H9 (cell line): ENCODE results near the gene C1QTNF3. TPM values are rescaled to one million over a fixed set of nuclear protein-coding genes. Genes with fewer than 3 reads are reported as not detected.

Experiments used
- DNase-seq: peaks from one replicate; pipeline ENCODE4 v3.0.0-alpha.2; 2017
- H2AFZ ChIP-seq: one replicate; pipeline ENCODE4 v1.6.1; 2013; ENCODE audit warnings: mild to moderate bottlenecking, low read length, control low read depth, moderate library complexity
- H2AK5ac ChIP-seq: 2 replicates; pipeline ENCODE4 v1.6.1; 2013; ENCODE audit warnings: low read length, control low read depth, mixed read lengths; ENCODE audit not compliant: insufficient read length
- H2BK120ac ChIP-seq: one replicate; pipeline ENCODE4 v1.6.1; 2013; ENCODE audit warnings: low read depth, mild to moderate bottlenecking, low read length, control low read depth, inconsistent platforms; ENCODE audit not compliant: poor library complexity, severe bottlenecking
- H2BK12ac ChIP-seq: 2 replicates; pipeline ENCODE4 v1.6.1; 2013; ENCODE audit warnings: low read length, control low read depth, mixed read lengths, low read depth; ENCODE audit not compliant: insufficient read length
- H2BK15ac ChIP-seq: 2 replicates; pipeline ENCODE4 v1.6.1; 2013; ENCODE audit warnings: low read depth, low read length, control low read depth
- H2BK20ac ChIP-seq: one replicate; pipeline ENCODE4 v1.6.1; 2013; ENCODE audit warnings: low read depth, mild to moderate bottlenecking, low read length, control low read depth, inconsistent platforms; ENCODE audit not compliant: poor library complexity, severe bottlenecking
- H2BK5ac ChIP-seq: 2 replicates; pipeline ENCODE4 v1.6.1; 2013; ENCODE audit warnings: low read length, control low read depth, mixed read lengths; ENCODE audit not compliant: insufficient read length
- H3K14ac ChIP-seq: 2 replicates; pipeline ENCODE4 v1.6.1; 2013; ENCODE audit warnings: low read length, control low read depth; ENCODE audit not compliant: insufficient read depth
- H3K18ac ChIP-seq: 2 replicates; pipeline ENCODE4 v1.6.1; 2013; ENCODE audit warnings: low read depth, mild to moderate bottlenecking, mixed read lengths, low read length, control low read depth; ENCODE audit not compliant: insufficient read length
- H3K23ac ChIP-seq: 2 replicates; pipeline ENCODE4 v1.6.1; 2013; ENCODE audit warnings: low read length, control low read depth, mixed read lengths, low read depth; ENCODE audit not compliant: insufficient read length
- H3K23me2 ChIP-seq: 2 replicates; pipeline ENCODE4 v1.6.1; 2013; ENCODE audit warnings: low read depth, mild to moderate bottlenecking, mixed read lengths, low read length, control low read depth; ENCODE audit not compliant: insufficient read length, poor library complexity, severe bottlenecking
- H3K27ac ChIP-seq: 2 replicates; pipeline ENCODE4 v1.5.1; 2013; ENCODE audit warnings: low read length, control low read depth, mixed read lengths, low read depth; ENCODE audit not compliant: insufficient read length
- H3K27me3 ChIP-seq: 2 replicates; pipeline ENCODE4 v1.6.1; 2013; ENCODE audit warnings: low read length, control low read depth, inconsistent platforms; ENCODE audit not compliant: insufficient read depth
- H3K4ac ChIP-seq: 2 replicates; pipeline ENCODE4 v1.6.1; 2013; ENCODE audit warnings: low read depth, mild to moderate bottlenecking, control low read depth, inconsistent platforms, low read length, moderate library complexity
- H3K4me1 ChIP-seq: 2 replicates; pipeline ENCODE4 v1.6.1; 2013; ENCODE audit warnings: low read length, control low read depth, inconsistent platforms; ENCODE audit not compliant: insufficient read depth
- H3K4me2 ChIP-seq: 2 replicates; pipeline ENCODE4 v1.6.1; 2013; ENCODE audit warnings: low read length, control low read depth, mixed read lengths; ENCODE audit not compliant: insufficient read length, insufficient read depth
- H3K56ac ChIP-seq: 2 replicates; pipeline ENCODE4 v1.6.1; 2013; ENCODE audit warnings: low read depth, mild to moderate bottlenecking, mixed read lengths, low read length, control low read depth; ENCODE audit not compliant: insufficient read length
- H3K79me1 ChIP-seq: 2 replicates; pipeline ENCODE4 v1.6.1; 2013; ENCODE audit warnings: low read depth, mild to moderate bottlenecking, moderate library complexity, low read length, control low read depth, inconsistent platforms; ENCODE audit not compliant: insufficient read depth, poor library complexity, severe bottlenecking
- H3K79me2 ChIP-seq: 2 replicates; pipeline ENCODE4 v1.6.1; 2013; ENCODE audit warnings: low read length, control low read depth, inconsistent platforms; ENCODE audit not compliant: insufficient read depth
- H3K9ac ChIP-seq: 2 replicates; pipeline ENCODE4 v1.6.1; 2013; ENCODE audit warnings: low read length, control low read depth, mixed read lengths; ENCODE audit not compliant: insufficient read length; ENCODE audit errors: extremely low read depth
- H3K9me3 ChIP-seq: one replicate; pipeline ENCODE4 v1.6.1; 2013; ENCODE audit warnings: low read depth, low read length, inconsistent platforms; ENCODE audit not compliant: control insufficient read depth
- H3T11ph ChIP-seq: one replicate; pipeline ENCODE4 v1.6.1; 2013; ENCODE audit warnings: mild to moderate bottlenecking, low read length, control low read depth, inconsistent platforms
- H4K20me1 ChIP-seq: one replicate; pipeline ENCODE4 v1.6.1; 2013; ENCODE audit not compliant: control insufficient read depth, insufficient read length, insufficient read depth
- H4K5ac ChIP-seq: 2 replicates; pipeline ENCODE4 v1.6.1; 2013; ENCODE audit warnings: low read depth, mild to moderate bottlenecking, mixed read lengths, low read length, control low read depth; ENCODE audit not compliant: insufficient read length
- H4K8ac ChIP-seq: replicated peaks from 2 replicates; pipeline ENCODE4 v1.6.1; 2013; ENCODE audit warnings: low read length, control low read depth, mixed read lengths, low read depth; ENCODE audit not compliant: insufficient read length
- H4K91ac ChIP-seq: 2 replicates; pipeline ENCODE4 v1.6.1; 2013; ENCODE audit warnings: low read depth, mild to moderate bottlenecking, moderate library complexity, mixed read lengths, low read length, control low read depth; ENCODE audit not compliant: insufficient read length
- H3K27ac Mint-ChIP-seq, 3 experiments: 2 replicates in 2 of 3; 3 replicates in 1 of 3; pipeline ENCODE4 v1.8.0; 2020 to 2021; ENCODE audit warnings: mixed read lengths in 3 of 3, mild to moderate bottlenecking in 1 of 3, moderate library complexity in 1 of 3
- H3K27me3 Mint-ChIP-seq: 2 replicates; pipeline ENCODE4 v1.8.0; 2021; ENCODE audit warnings: low read depth, mild to moderate bottlenecking, moderate library complexity, mixed read lengths
- H3K36me3 Mint-ChIP-seq, 3 experiments: 2 replicates in 2 of 3; 3 replicates in 1 of 3; pipeline ENCODE4 v1.8.0; 2020 to 2021; ENCODE audit warnings: low read depth in 3 of 3, mixed read lengths in 3 of 3; ENCODE audit not compliant: insufficient read depth in 1 of 3
- H3K4me1 Mint-ChIP-seq, 2 experiments: 2 replicates each; pipeline ENCODE4 v1.8.0; 2020; ENCODE audit warnings: mixed read lengths in 2 of 2
- H3K4me3 Mint-ChIP-seq, 2 experiments: 2 replicates in 1 of 2; 3 replicates in 1 of 2; pipeline ENCODE4 v1.8.0; 2020 to 2021; ENCODE audit warnings: mild to moderate bottlenecking in 2 of 2, mixed read lengths in 2 of 2, moderate library complexity in 1 of 2
- H3K9me3 Mint-ChIP-seq, 2 experiments: 2 replicates in 1 of 2; 3 replicates in 1 of 2; pipeline ENCODE4 v1.8.0; 2020; ENCODE audit warnings: mild to moderate bottlenecking in 2 of 2, mixed read lengths in 2 of 2, moderate library complexity in 1 of 2
- WGBS: extraction: QIAGEN DNeasy Blood & Tissue Kit; methylation state at CpG from one replicate; pipeline ENCODE4 v1.1.7; 2013; ENCODE audit warnings: missing lambda C conversion rate, low lambda C conversion rate, mixed read lengths; ENCODE audit not compliant: insufficient read length; ENCODE audit errors: extremely low coverage; 5-methylcytosine and 5-hydroxymethylcytosine counted together
- total RNA-seq: library from RNA; stranded (reverse); gene quantifications from 2 replicates; pipeline ENCODE4 v1.2.1, GENCODE V29; 2021
- TF ChIP-seq, protein P1 (sequence below): fragments of 200-600 bp; sonication (generic); conservative IDR thresholded peaks from 3 replicates; pipeline ENCODE4 v1.8.0; 2021; ENCODE audit warnings: antibody characterized with exemption, mild to moderate bottlenecking

C1QTNF3 gene
- total RNA-seq, 1 experiment from 2014 or later = 1.1 TPM

DNA sequence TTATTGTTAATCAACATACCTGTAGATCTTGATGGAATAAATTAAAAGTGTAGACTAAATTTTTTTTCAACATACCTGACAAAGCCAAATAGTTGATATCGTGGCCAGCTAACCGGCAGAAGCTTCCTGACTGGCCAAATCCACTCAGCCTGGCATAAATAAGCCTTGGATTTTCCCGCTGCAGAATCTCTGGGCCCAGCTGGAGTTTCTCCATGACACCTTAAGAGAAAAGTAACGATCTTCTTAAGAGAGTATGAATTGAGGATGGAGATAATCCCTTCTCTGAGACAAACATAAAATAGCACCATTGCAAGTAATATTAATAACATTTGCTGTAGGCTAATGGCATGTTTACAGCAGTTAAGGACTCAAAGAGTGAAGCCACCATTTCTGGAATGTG is 37.3 kb downstream of the C1QTNF3 start:
- peaks cover 3% of the 10 kb centered on the region for H3K23me2 ChIP-seq
- no peak overlapping the region for H2BK20ac ChIP-seq
- no peak overlapping the region for H3K4me3 Mint-ChIP-seq
- no peak overlapping the region for H2BK5ac ChIP-seq
- H2BK12ac ChIP-seq = no peak overlapping the region
- DNase-seq = no peak
- H3K79me2 ChIP-seq = no peaks in the 10 kb centered on the region
- no peak overlapping the region for H3T11ph ChIP-seq
- H3K9ac ChIP-seq = no peak overlapping the region
- H3K4me1 ChIP-seq = no peaks in the 10 kb centered on the region
- no peak overlapping the region for H3K23ac ChIP-seq
- peaks cover 26 to 35% of the 10 kb centered on the region in 2 experiments for H3K4me1 Mint-ChIP-seq
- no peak overlapping the region for H4K8ac ChIP-seq
- H3K9me3 ChIP-seq = no peaks in the 10 kb centered on the region
- no peaks in the 10 kb centered on the region; a peak in 1 of 5 replicates for H3K9me3 Mint-ChIP-seq
- H3K27me3 Mint-ChIP-seq = no peaks in the 10 kb centered on the region
- H3K4me2 ChIP-seq = no peak overlapping the region
- TF ChIP-seq, protein P1, sequence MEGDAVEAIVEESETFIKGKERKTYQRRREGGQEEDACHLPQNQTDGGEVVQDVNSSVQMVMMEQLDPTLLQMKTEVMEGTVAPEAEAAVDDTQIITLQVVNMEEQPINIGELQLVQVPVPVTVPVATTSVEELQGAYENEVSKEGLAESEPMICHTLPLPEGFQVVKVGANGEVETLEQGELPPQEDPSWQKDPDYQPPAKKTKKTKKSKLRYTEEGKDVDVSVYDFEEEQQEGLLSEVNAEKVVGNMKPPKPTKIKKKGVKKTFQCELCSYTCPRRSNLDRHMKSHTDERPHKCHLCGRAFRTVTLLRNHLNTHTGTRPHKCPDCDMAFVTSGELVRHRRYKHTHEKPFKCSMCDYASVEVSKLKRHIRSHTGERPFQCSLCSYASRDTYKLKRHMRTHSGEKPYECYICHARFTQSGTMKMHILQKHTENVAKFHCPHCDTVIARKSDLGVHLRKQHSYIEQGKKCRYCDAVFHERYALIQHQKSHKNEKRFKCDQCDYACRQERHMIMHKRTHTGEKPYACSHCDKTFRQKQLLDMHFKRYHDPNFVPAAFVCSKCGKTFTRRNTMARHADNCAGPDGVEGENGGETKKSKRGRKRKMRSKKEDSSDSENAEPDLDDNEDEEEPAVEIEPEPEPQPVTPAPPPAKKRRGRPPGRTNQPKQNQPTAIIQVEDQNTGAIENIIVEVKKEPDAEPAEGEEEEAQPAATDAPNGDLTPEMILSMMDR = no peak
- no peak overlapping the region for H2AK5ac ChIP-seq
- no peak overlapping the region for H3K4ac ChIP-seq
- no CpG with 5 or more reads among the region's 4 CpGs for WGBS
- no peak overlapping the region for H3K18ac ChIP-seq
- H2AFZ ChIP-seq = no peak overlapping the region
- no peak overlapping the region for H2BK120ac ChIP-seq
- H3K56ac ChIP-seq = no peak overlapping the region
- H3K27me3 ChIP-seq = no peaks in the 10 kb centered on the region
- H3K27ac Mint-ChIP-seq = no peak overlapping the region
- no peak overlapping the region for H4K5ac ChIP-seq
- H3K36me3 Mint-ChIP-seq = peaks cover 0 to 27% (median 9%) of the 10 kb centered on the region in 3 experiments; a peak in 6 of 7 replicates
- H3K79me1 ChIP-seq = no peaks in the 10 kb centered on the region
- H3K14ac ChIP-seq = no peak overlapping the region
- no peaks in the 10 kb centered on the region for H4K20me1 ChIP-seq
- no peak overlapping the region for H4K91ac ChIP-seq
- H3K27ac ChIP-seq = no peak overlapping the region
- H2BK15ac ChIP-seq = no peak overlapping the region
